HCEC 1CT (cell line): Measurements from ENCODE around the gene IQCN.

Experiments used
- DNase-seq: peaks from one replicate; pipeline ENCODE4 v3.0.0-alpha.2; 2017

IQCN gene

GRCh38 chr19:18263324-18264136, 10.7 kb downstream of the IQCN start:
- no peak for DNase-seq

- DNase-seq: no peak
Observed at GRCh38 chr19:18262917-18263316, 11.3 kb downstream of the IQCN start.

- DNase-seq: no peak
Observed at GRCh38 chr19:18262144-18262543, 12.1 kb downstream of the IQCN start.

- no peak for DNase-seq
Observed at GRCh38 chr19:18261474-18261873, 12.8 kb downstream of the IQCN start.

- DNase-seq: no peak
Observed at GRCh38 chr19:18259893-18260292, 14.4 kb downstream of the IQCN start.

- DNase-seq: no peak
Observed at GRCh38 chr19:18257503-18258470, 16.5 kb downstream of the IQCN start.

- no peak for DNase-seq
Observed at GRCh38 chr19:18254546-18255503, 19.4 kb downstream of the IQCN start.

GRCh38 chr19:18253716-18254115, 20.5 kb downstream of the IQCN start:
- no peak for DNase-seq

GRCh38 chr19:18253130-18253529, 21.1 kb downstream of the IQCN start:
- DNase-seq: no peak

- no peak for DNase-seq
Observed at GRCh38 chr19:18252370-18252717, 21.9 kb downstream of the IQCN start.

- peak; percentile 47 for DNase-seq
Observed at GRCh38 chr19:18251587-18252369, 22.5 kb downstream of the IQCN start.

GRCh38 chr19:18249834-18250233, 24.4 kb downstream of the IQCN start:
- no peak for DNase-seq

- no peak for DNase-seq
Observed at GRCh38 chr19:18245297-18245696, 29.0 kb downstream of the IQCN start.

GRCh38 chr19:18239303-18239702, 34.9 kb downstream of the IQCN start:
- no peak for DNase-seq

GRCh38 chr19:18234194-18234593, 40.1 kb downstream of the IQCN start:
- DNase-seq: no peak

GRCh38 chr19:18233224-18233825, 40.9 kb downstream of the IQCN start:
- no peak for DNase-seq

GRCh38 chr19:18232540-18233223, 41.6 kb downstream of the IQCN start:
- no peak for DNase-seq

- no peak for DNase-seq
Observed at GRCh38 chr19:18231775-18232174, 42.5 kb downstream of the IQCN start.

- no peak for DNase-seq
Observed at GRCh38 chr19:18230941-18231734, 43.1 kb downstream of the IQCN start.

- no peak for DNase-seq
Observed at GRCh38 chr19:18229915-18230314, 44.3 kb downstream of the IQCN start.
